Measurements from ENCODE around the gene SH3RF3.

SH3RF3 gene

GRCh38 chr2:109352898-109353689, 224.1 kb downstream of the SH3RF3 start:
- Histone ChIP-seq H3K4me3 (no peak overlapping the region), H3K27ac (no peak overlapping the region)
- DNase-seq (ENCODE audit: low spot score) = peak; percentile 56
- TF ChIP-seq CTCF (IDR thresholded peaks at IDR 0.05) = no peak

- peak; percentile 55 for DNase-seq (ENCODE audit: low spot score)
- no peak overlapping the region for H3K4me3 ChIP-seq
- no peak overlapping the region for H3K27ac ChIP-seq
- TF ChIP-seq CTCF (IDR thresholded peaks at IDR 0.05) = no peak
These were observed 225.1 kb downstream of the SH3RF3 start for GRCh38 chr2:109353806-109354745.

- no peak for TF ChIP-seq CTCF (IDR thresholded peaks at IDR 0.05)
- Histone ChIP-seq H3K4me3 (no peak overlapping the region), H3K27ac (no peak overlapping the region)
- peak; percentile 33 for DNase-seq (ENCODE audit: low spot score)
These were observed 226.3 kb downstream of the SH3RF3 start for GRCh38 chr2:109355192-109355843.

- Histone ChIP-seq H3K27ac (no peak overlapping the region), H3K4me3 (no peak overlapping the region)
- no peak for TF ChIP-seq CTCF (IDR thresholded peaks at IDR 0.05)
- DNase-seq (ENCODE audit: low spot score) = peak; percentile 47
These were observed 227.5 kb downstream of the SH3RF3 start for GRCh38 chr2:109356324-109357035.

GRCh38 chr2:109364217-109364616, 235.2 kb downstream of the SH3RF3 start:
- Histone ChIP-seq H3K4me3 (no peak overlapping the region), H3K27ac (no peak overlapping the region)
- no peak for DNase-seq (ENCODE audit: low spot score)
- TF ChIP-seq CTCF (IDR thresholded peaks at IDR 0.05) = no peak

GRCh38 chr2:109365131-109365530, 236.1 kb downstream of the SH3RF3 start:
- DNase-seq (ENCODE audit: low spot score) = peak; percentile 43
- Histone ChIP-seq H3K27ac (no peak overlapping the region), H3K4me3 (no peak overlapping the region)
- no peak for TF ChIP-seq CTCF (IDR thresholded peaks at IDR 0.05)
